Neural cell (in vitro differentiated cells): ENCODE results near the gene ZNF846. TPM values are rescaled to one million over a fixed set of nuclear protein-coding genes. Genes with fewer than 3 reads are reported as not detected.
A peak's percentile ranks its signal among the peaks of the same experiment; 100 is the strongest.

Experiments
- H2AFZ ChIP-seq: fragments of 200-600, 300-800 bp; sonication (generic), shearing (Covaris generic); 2 replicates; pipeline ENCODE4 v1.6.0; 2014; ENCODE audit warnings: low read depth, mild to moderate bottlenecking, antibody characterized with exemption, low read length, moderate library complexity
- H3F3A ChIP-seq: fragments of 200-600 bp; shearing (Covaris generic); 2 replicates; pipeline ENCODE4 v1.6.1; 2016; ENCODE audit warnings: mild to moderate bottlenecking, moderate library complexity, mixed read lengths, antibody characterized with exemption, low read length; ENCODE audit not compliant: insufficient read depth, poor library complexity, severe bottlenecking
- H3K27ac ChIP-seq: fragments of 200-600, 300-800 bp; sonication (generic), shearing (Covaris generic); 2 replicates; pipeline ENCODE4 v1.5.1; 2014; ENCODE audit warnings: mild to moderate bottlenecking, low read length, moderate library complexity
- H3K27me3 ChIP-seq: fragments of 300-800, 200-600 bp; sonication (generic), shearing (Covaris generic); 2 replicates; pipeline ENCODE4 v1.6.0; 2014; ENCODE audit warnings: mild to moderate bottlenecking, low read depth, low read length, moderate library complexity; ENCODE audit not compliant: insufficient read depth
- H3K36me3 ChIP-seq: fragments of 300-800, 200-600 bp; sonication (generic), shearing (Covaris generic); 2 replicates; pipeline ENCODE4 v1.5.1; 2014; ENCODE audit warnings: mild to moderate bottlenecking, antibody characterized with exemption, low read length, moderate library complexity; ENCODE audit not compliant: insufficient read depth
- H3K4me2 ChIP-seq: fragments of 300-800, 200-600 bp; sonication (generic), shearing (Covaris generic); 2 replicates; pipeline ENCODE4 v1.6.0; 2014; ENCODE audit warnings: mild to moderate bottlenecking, low read length
- H3K4me3 ChIP-seq: fragments of 300-800, 200-600 bp; sonication (generic), shearing (Covaris generic); 2 replicates; pipeline ENCODE4 v1.5.1; 2014; ENCODE audit warnings: mild to moderate bottlenecking, low read length, moderate library complexity
- H3K79me2 ChIP-seq: fragments of 200-600 bp; shearing (Covaris generic); replicated peaks from 2 replicates; pipeline ENCODE4 v1.6.0; 2014; ENCODE audit warnings: mild to moderate bottlenecking, low read length, moderate library complexity; ENCODE audit not compliant: insufficient read depth
- H3K9ac ChIP-seq: fragments of 300-800, 200-600 bp; sonication (generic), shearing (Covaris generic); 2 replicates; pipeline ENCODE4 v1.6.1; 2016; ENCODE audit warnings: mild to moderate bottlenecking, low read length, mixed read lengths
- H3K9me2 ChIP-seq: fragments of 200-600 bp; shearing (Covaris generic); 2 replicates; pipeline ENCODE4 v1.6.1; 2016; ENCODE audit warnings: mild to moderate bottlenecking, low read length, mixed read lengths; ENCODE audit not compliant: insufficient read depth
- H3K9me3 ChIP-seq: fragments of 200-600, 300-800 bp; sonication (generic), shearing (Covaris generic); 2 replicates; pipeline ENCODE4 v1.6.1; 2016; ENCODE audit warnings: mild to moderate bottlenecking, mixed run types, low read length, moderate library complexity, mixed read lengths
- H4K20me1 ChIP-seq: fragments of 200-600 bp; shearing (Covaris generic); 2 replicates; pipeline ENCODE4 v1.6.1; 2016; ENCODE audit warnings: mild to moderate bottlenecking, mixed run types; ENCODE audit not compliant: insufficient read depth
- EP300 ChIP-seq: fragments of 450-650 bp; conservative IDR thresholded peaks from 2 replicates; pipeline ENCODE4 v1.6.1; 2014; ENCODE audit warnings: antibody characterized with exemption, mild to moderate bottlenecking, moderate library complexity; ENCODE audit not compliant: poor library complexity, severe bottlenecking
- EZH2 ChIP-seq: fragments of 200-600, 300-800 bp; shearing (Covaris generic), sonication (generic); IDR thresholded peaks from 2 replicates; pipeline ENCODE4 v1.6.1; 2014; ENCODE audit warnings: antibody characterized with exemption, low read length, borderline replicate concordance, mild to moderate bottlenecking; ENCODE audit not compliant: insufficient read depth, poor library complexity, severe bottlenecking
- MXI1 ChIP-seq: fragments of 450-650 bp; conservative IDR thresholded peaks from 2 replicates; pipeline ENCODE4 v1.6.1; 2014; ENCODE audit warnings: antibody characterized with exemption, mild to moderate bottlenecking; ENCODE audit not compliant: poor library complexity, severe bottlenecking
- POLR2AphosphoS5 ChIP-seq: IDR thresholded peaks from 2 replicates; pipeline ENCODE4 v1.6.1; 2012
- RAD21 ChIP-seq: fragments of 450-650 bp; conservative IDR thresholded peaks from 2 replicates; pipeline ENCODE4 v1.6.1; 2014; ENCODE audit warnings: antibody characterized with exemption, mild to moderate bottlenecking, moderate library complexity
- SMC3 ChIP-seq: fragments of 450-650 bp; conservative IDR thresholded peaks from 2 replicates; pipeline ENCODE4 v1.6.1; 2014; ENCODE audit warnings: antibody characterized with exemption, mild to moderate bottlenecking, moderate library complexity; ENCODE audit not compliant: poor library complexity
- TAF1 ChIP-seq: IDR thresholded peaks from 2 replicates; pipeline ENCODE4 v1.6.1; 2012; ENCODE audit warnings: low read depth
- polyA plus RNA-seq: library from polyadenylated mRNA; depleted of rRNA; stranded (reverse); fragments of >200 nt; gene quantifications from 2 replicates; pipeline ENCODE4 v1.2.3, GENCODE V29; 2014
- TF ChIP-seq, protein P1 (sequence below): fragments of 450-650 bp; IDR thresholded peaks from 2 replicates; pipeline ENCODE4 v1.5.1; 2014; ENCODE audit warnings: antibody characterized with exemption, mild to moderate bottlenecking, moderate library complexity; ENCODE audit not compliant: poor library complexity, severe bottlenecking
- TF ChIP-seq, protein P2 (sequence below): IDR thresholded peaks from 2 replicates; pipeline ENCODE4 v1.6.1; 2012; ENCODE audit warnings: borderline replicate concordance

Gene ZNF846
- polyA plus RNA-seq, 1 donor from 2014 or later: 7.4 TPM

DNA sequence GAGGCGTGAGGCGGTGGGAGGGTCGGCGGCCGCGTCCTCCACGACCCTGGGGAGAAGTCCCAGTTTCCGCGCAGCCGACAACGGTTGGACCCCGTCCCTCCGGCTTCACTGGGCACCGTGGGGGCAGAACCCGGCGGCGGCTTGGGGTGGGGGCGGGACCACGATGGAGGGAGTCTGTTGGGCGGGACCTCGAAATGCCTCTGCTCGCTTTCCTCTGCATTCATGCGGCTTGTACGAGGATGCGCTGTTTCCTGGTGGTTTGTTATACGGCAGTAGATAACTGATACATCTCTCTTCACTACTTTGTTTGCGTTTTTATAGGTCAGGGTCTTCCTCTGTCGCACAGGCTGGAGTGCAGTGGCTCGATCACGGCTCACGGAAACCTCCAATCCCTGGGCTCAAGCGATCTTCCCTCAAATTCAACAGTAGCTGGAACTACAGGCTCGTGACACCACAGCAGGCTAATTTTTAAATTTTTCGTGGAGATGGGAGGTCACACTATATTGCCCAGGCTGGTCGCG, 24.6 kb upstream of the ZNF846 start:
- no peaks in the 10 kb centered on the region for H3K9me3 ChIP-seq
- H4K20me1 ChIP-seq: no peaks in the 10 kb centered on the region
- no peaks in the 10 kb centered on the region for H3F3A ChIP-seq
- TF ChIP-seq MXI1: peak; percentile 66
- TF ChIP-seq EP300: no peak
- no peaks in the 10 kb centered on the region for H3K36me3 ChIP-seq
- peak overlapping the region; percentile 62 for H3K4me2 ChIP-seq
- peak overlapping the region; percentile 95 for H3K9ac ChIP-seq
- H3K4me3 ChIP-seq: peak overlapping the region; percentile 78
- H3K9me2 ChIP-seq: no peaks in the 10 kb centered on the region
- H2AFZ ChIP-seq: peak overlapping the region; percentile 91
- H3K27me3 ChIP-seq: no peaks in the 10 kb centered on the region
- H3K79me2 ChIP-seq: no peaks in the 10 kb centered on the region
- H3K27ac ChIP-seq: peak overlapping the region; percentile 93

DNA sequence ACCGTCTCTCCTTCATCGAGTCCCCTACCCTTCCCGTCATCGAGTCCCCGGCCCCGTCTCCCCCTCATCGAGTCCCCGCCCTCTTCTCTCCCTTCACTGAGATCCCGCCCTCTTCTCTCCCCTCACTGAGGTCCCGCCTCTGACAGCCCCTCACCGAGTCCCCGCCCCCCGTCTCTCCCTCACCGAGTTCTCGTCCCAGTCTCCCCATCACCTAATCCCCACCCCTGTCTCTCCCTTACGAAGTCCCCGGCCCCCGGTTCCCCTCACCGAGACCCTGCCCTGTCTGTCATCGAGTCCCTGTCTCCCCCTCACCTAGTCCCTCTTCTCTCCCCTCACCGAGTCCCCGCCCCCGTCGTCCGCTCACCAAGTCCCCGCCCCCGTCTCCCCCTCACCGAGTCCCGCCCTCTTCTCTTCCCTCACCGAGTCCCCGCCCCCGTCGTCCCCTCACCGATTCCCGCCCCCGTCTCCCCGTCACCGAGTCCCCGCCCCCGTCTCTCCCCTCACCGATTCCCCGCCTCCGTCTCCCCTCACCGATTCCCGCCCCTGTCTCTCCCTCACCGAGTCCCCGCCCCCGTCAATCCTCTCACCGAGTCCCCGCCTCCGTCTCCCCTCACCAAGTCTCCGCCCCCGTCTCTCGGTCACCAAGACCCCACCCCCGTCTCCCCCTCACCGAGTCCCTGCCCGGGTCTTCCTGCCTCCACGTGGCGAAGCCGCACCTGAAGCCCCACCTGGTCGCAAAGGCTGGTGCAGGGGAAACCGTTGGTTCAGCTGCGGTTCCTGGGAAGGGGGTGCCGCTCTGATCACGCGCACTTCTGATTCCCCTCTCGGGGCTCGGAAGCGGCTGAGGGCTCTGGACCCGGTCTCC, 23.9 kb upstream of the ZNF846 start:
- peak overlapping the region; percentile 78 for H3K4me3 ChIP-seq
- H3F3A ChIP-seq: no peaks in the 10 kb centered on the region
- peak overlapping the region; percentile 93 for H3K27ac ChIP-seq
- peak overlapping the region; percentile 91 for H2AFZ ChIP-seq
- H3K9me3 ChIP-seq: no peaks in the 10 kb centered on the region
- H3K36me3 ChIP-seq: no peaks in the 10 kb centered on the region
- no peaks in the 10 kb centered on the region for H3K27me3 ChIP-seq
- H3K9me2 ChIP-seq: no peaks in the 10 kb centered on the region
- H3K9ac ChIP-seq: peak overlapping the region; percentile 95
- peak overlapping the region; percentile 62 for H3K4me2 ChIP-seq
- H4K20me1 ChIP-seq: no peaks in the 10 kb centered on the region
- H3K79me2 ChIP-seq: no peaks in the 10 kb centered on the region
- TF ChIP-seq MXI1 (peak; percentile 94), EZH2 (no peak), SMC3 (no peak), RAD21 (no peak), EP300 (no peak), TAF1 (no peak), POLR2AphosphoS5 (peak; percentile 85)
- TF ChIP-seq, protein P1, sequence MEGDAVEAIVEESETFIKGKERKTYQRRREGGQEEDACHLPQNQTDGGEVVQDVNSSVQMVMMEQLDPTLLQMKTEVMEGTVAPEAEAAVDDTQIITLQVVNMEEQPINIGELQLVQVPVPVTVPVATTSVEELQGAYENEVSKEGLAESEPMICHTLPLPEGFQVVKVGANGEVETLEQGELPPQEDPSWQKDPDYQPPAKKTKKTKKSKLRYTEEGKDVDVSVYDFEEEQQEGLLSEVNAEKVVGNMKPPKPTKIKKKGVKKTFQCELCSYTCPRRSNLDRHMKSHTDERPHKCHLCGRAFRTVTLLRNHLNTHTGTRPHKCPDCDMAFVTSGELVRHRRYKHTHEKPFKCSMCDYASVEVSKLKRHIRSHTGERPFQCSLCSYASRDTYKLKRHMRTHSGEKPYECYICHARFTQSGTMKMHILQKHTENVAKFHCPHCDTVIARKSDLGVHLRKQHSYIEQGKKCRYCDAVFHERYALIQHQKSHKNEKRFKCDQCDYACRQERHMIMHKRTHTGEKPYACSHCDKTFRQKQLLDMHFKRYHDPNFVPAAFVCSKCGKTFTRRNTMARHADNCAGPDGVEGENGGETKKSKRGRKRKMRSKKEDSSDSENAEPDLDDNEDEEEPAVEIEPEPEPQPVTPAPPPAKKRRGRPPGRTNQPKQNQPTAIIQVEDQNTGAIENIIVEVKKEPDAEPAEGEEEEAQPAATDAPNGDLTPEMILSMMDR: peak; percentile 34
- TF ChIP-seq, protein P2, sequence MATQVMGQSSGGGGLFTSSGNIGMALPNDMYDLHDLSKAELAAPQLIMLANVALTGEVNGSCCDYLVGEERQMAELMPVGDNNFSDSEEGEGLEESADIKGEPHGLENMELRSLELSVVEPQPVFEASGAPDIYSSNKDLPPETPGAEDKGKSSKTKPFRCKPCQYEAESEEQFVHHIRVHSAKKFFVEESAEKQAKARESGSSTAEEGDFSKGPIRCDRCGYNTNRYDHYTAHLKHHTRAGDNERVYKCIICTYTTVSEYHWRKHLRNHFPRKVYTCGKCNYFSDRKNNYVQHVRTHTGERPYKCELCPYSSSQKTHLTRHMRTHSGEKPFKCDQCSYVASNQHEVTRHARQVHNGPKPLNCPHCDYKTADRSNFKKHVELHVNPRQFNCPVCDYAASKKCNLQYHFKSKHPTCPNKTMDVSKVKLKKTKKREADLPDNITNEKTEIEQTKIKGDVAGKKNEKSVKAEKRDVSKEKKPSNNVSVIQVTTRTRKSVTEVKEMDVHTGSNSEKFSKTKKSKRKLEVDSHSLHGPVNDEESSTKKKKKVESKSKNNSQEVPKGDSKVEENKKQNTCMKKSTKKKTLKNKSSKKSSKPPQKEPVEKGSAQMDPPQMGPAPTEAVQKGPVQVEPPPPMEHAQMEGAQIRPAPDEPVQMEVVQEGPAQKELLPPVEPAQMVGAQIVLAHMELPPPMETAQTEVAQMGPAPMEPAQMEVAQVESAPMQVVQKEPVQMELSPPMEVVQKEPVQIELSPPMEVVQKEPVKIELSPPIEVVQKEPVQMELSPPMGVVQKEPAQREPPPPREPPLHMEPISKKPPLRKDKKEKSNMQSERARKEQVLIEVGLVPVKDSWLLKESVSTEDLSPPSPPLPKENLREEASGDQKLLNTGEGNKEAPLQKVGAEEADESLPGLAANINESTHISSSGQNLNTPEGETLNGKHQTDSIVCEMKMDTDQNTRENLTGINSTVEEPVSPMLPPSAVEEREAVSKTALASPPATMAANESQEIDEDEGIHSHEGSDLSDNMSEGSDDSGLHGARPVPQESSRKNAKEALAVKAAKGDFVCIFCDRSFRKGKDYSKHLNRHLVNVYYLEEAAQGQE: peak; percentile 57
